ENCODE results near the gene VTI1A. TPM values are rescaled to one million over a fixed set of nuclear protein-coding genes. Genes with fewer than 3 reads are reported as not detected.

Gene VTI1A
- total and polyA plus RNA-seq, 3 donors from 2014 or later = 25.5 to 85.9 (median 63.4) TPM

GRCh38 chr10:112701878-112702255 lies 254.9 kb downstream of the VTI1A start:
- Histone ChIP-seq H3K36me3 (ENCODE audit: low read depth, missing control alignments) (no peaks in the 10 kb centered on the region), H3K9me3 (no peaks in the 10 kb centered on the region), H3K4me3 (no peak overlapping the region), H3K4me1 (no peaks in the 10 kb centered on the region), H3K27ac (no peak overlapping the region), H3K27me3 (no peaks in the 10 kb centered on the region)
- intact Hi-C loops (cut with DNase I; ENCODE audit: low total_unique reads) = no loop called here
- TF ChIP-seq POLR2A (IDR thresholded peaks at IDR 0.05) (no peak), CTCF (IDR thresholded peaks at IDR 0.05) (no peak)
- WGBS, 2 donors = 83 to 90% methylated on average over 2 of the region's 2 CpGs
- no peak for DNase-seq

GRCh38 chr10:112706577-112706976 lies 259.6 kb downstream of the VTI1A start:
- Histone ChIP-seq H3K4me3 (no peak overlapping the region), H3K9me3 (no peaks in the 10 kb centered on the region), H3K4me1 (no peaks in the 10 kb centered on the region), H3K27me3 (no peaks in the 10 kb centered on the region), H3K27ac (no peak overlapping the region), H3K36me3 (ENCODE audit: low read depth, missing control alignments) (no peaks in the 10 kb centered on the region)
- 89 to 95% methylated on average over 6 of the region's 6 CpGs for WGBS, 2 donors
- TF ChIP-seq CTCF (IDR thresholded peaks at IDR 0.05) (no peak), POLR2A (IDR thresholded peaks at IDR 0.05) (no peak)
- intact Hi-C loops (cut with DNase I; ENCODE audit: low total_unique reads) = no loop called here
- DNase-seq = no peak

- no peaks in the 10 kb centered on the region for H3K4me1 ChIP-seq
- TF ChIP-seq POLR2A (IDR thresholded peaks at IDR 0.05) = no peak
- TF ChIP-seq CTCF (IDR thresholded peaks at IDR 0.05) = no peak
- no peaks in the 10 kb centered on the region for H3K36me3 ChIP-seq (ENCODE audit: low read depth, missing control alignments)
- no peaks in the 10 kb centered on the region for H3K9me3 ChIP-seq
- H3K27ac ChIP-seq = no peak overlapping the region
- DNase-seq = no peak
- intact Hi-C loops (cut with DNase I; ENCODE audit: low total_unique reads) = no loop called here
- 93 to 96% methylated on average over 5 of the region's 5 CpGs for WGBS, 2 donors
- H3K27me3 ChIP-seq = no peaks in the 10 kb centered on the region
- H3K4me3 ChIP-seq = no peak overlapping the region
Observed at GRCh38 chr10:112708461-112708860, 261.4 kb downstream of the VTI1A start.

- H3K36me3 ChIP-seq (ENCODE audit: low read depth, missing control alignments) = no peaks in the 10 kb centered on the region
- TF ChIP-seq CTCF (IDR thresholded peaks at IDR 0.05) = no peak
- intact Hi-C loops (cut with DNase I; ENCODE audit: low total_unique reads) = no loop called here
Observed at GRCh38 chr10:112710528-112710927, 263.5 kb downstream of the VTI1A start.

GRCh38 chr10:112711366-112711765 lies 264.4 kb downstream of the VTI1A start:
- no peak for DNase-seq

More at GRCh38 chr10:112710528-112710927, 263.5 kb downstream of the VTI1A start:
- Histone ChIP-seq H3K4me1 (no peaks in the 10 kb centered on the region), H3K9me3 (no peaks in the 10 kb centered on the region), H3K27ac (no peak overlapping the region), H3K27me3 (no peaks in the 10 kb centered on the region), H3K4me3 (no peak overlapping the region)
- 78 to 84% methylated on average over 2 of the region's 2 CpGs for WGBS, 2 donors
- no peak for DNase-seq

More at GRCh38 chr10:112711366-112711765, 264.4 kb downstream of the VTI1A start:
- Histone ChIP-seq H3K27me3 (no peaks in the 10 kb centered on the region), H3K4me1 (no peaks in the 10 kb centered on the region), H3K27ac (no peak overlapping the region), H3K36me3 (ENCODE audit: low read depth, missing control alignments) (no peaks in the 10 kb centered on the region), H3K4me3 (no peak overlapping the region), H3K9me3 (no peaks in the 10 kb centered on the region)
- WGBS, 2 donors = 91 to 93% methylated on average over 8 of the region's 8 CpGs
- TF ChIP-seq CTCF (IDR thresholded peaks at IDR 0.05) = no peak
- TF ChIP-seq POLR2A (IDR thresholded peaks at IDR 0.05) = no peak
- intact Hi-C loops (cut with DNase I; ENCODE audit: low total_unique reads) = no loop called here
